NAMALWA (cell line): ENCODE data around the gene PDYN.
"Not testable (repeated sequence)": the region's sequence is repeated elsewhere in the genome, so short reads cannot be mapped to it uniquely, and the experiment has no call there.

ENCODE experiments used
- DNase-seq: peaks from one replicate; pipeline ENCODE4 v3.0.0-alpha.2; 2015; ENCODE audit warnings: low spot score

Gene PDYN

GRCh38 chr20:1993986-1994385 lies at the start of gene PDYN:
TSS of gene PDYN (minus strand) at chr20:1994058. CDS start at chr20:1983084, 10,974 bp downstream.
- DNase-seq, result no peak

- DNase-seq, result no peak
Observed at GRCh38 chr20:2042400-2042799, 48.5 kb upstream of the PDYN start.

- no peak for DNase-seq
Observed at GRCh38 chr20:2038161-2038560, 44.3 kb upstream of the PDYN start.

GRCh38 chr20:2037296-2037914 lies 43.5 kb upstream of the PDYN start:
- DNase-seq, result no peak

- DNase-seq, result not testable (repeated sequence)
Observed at GRCh38 chr20:2036357-2036756, 42.5 kb upstream of the PDYN start.

GRCh38 chr20:2032168-2032567 lies 38.3 kb upstream of the PDYN start:
- DNase-seq, result no peak

- DNase-seq, result no peak
Observed at GRCh38 chr20:2026514-2026913, 32.7 kb upstream of the PDYN start.

GRCh38 chr20:2026004-2026403 lies 32.1 kb upstream of the PDYN start:
- no peak for DNase-seq

GRCh38 chr20:2023151-2023550 lies 29.3 kb upstream of the PDYN start:
- DNase-seq, result no peak

GRCh38 chr20:2022163-2022562 lies 28.3 kb upstream of the PDYN start:
- DNase-seq, result no peak

GRCh38 chr20:2010533-2010932 lies 16.7 kb upstream of the PDYN start:
- no peak for DNase-seq

GRCh38 chr20:2006452-2007361 lies 12.8 kb upstream of the PDYN start:
- peak; percentile 44 for DNase-seq

GRCh38 chr20:2005831-2006426 lies 12.1 kb upstream of the PDYN start:
- DNase-seq, result peak; percentile 64

GRCh38 chr20:2005359-2005758 lies 11.5 kb upstream of the PDYN start:
- no peak for DNase-seq

GRCh38 chr20:2004171-2004570 lies 10.3 kb upstream of the PDYN start:
- no peak for DNase-seq

- no peak for DNase-seq
Observed at GRCh38 chr20:2002365-2002764, 8.5 kb upstream of the PDYN start.

GRCh38 chr20:2001119-2001518 lies 7.3 kb upstream of the PDYN start:
- no peak for DNase-seq

GRCh38 chr20:2000285-2000684 lies 6.4 kb upstream of the PDYN start:
- DNase-seq, result no peak

GRCh38 chr20:1998715-1999114 lies 4.9 kb upstream of the PDYN start:
- no peak for DNase-seq

- DNase-seq, result no peak
Observed at GRCh38 chr20:1998193-1998520, 4.3 kb upstream of the PDYN start.

- no peak for DNase-seq
Observed at GRCh38 chr20:1997483-1998192, 3.8 kb upstream of the PDYN start.

- DNase-seq, result no peak
Observed at GRCh38 chr20:1995531-1996310, 1.9 kb upstream of the PDYN start.
